ENCODE results near the gene MRPL53. TPM values are rescaled to one million over a fixed set of nuclear protein-coding genes. Genes with fewer than 3 reads are reported as not detected.
A peak's percentile ranks its signal among the peaks of the same experiment; 100 is the strongest.

Gene MRPL53
- total and polyA plus RNA-seq, 2 of the 13 experiments (the other 11 are each of a cell fraction or from before 2014, with no cell fraction given): 34.3 to 51.9 TPM

DNA sequence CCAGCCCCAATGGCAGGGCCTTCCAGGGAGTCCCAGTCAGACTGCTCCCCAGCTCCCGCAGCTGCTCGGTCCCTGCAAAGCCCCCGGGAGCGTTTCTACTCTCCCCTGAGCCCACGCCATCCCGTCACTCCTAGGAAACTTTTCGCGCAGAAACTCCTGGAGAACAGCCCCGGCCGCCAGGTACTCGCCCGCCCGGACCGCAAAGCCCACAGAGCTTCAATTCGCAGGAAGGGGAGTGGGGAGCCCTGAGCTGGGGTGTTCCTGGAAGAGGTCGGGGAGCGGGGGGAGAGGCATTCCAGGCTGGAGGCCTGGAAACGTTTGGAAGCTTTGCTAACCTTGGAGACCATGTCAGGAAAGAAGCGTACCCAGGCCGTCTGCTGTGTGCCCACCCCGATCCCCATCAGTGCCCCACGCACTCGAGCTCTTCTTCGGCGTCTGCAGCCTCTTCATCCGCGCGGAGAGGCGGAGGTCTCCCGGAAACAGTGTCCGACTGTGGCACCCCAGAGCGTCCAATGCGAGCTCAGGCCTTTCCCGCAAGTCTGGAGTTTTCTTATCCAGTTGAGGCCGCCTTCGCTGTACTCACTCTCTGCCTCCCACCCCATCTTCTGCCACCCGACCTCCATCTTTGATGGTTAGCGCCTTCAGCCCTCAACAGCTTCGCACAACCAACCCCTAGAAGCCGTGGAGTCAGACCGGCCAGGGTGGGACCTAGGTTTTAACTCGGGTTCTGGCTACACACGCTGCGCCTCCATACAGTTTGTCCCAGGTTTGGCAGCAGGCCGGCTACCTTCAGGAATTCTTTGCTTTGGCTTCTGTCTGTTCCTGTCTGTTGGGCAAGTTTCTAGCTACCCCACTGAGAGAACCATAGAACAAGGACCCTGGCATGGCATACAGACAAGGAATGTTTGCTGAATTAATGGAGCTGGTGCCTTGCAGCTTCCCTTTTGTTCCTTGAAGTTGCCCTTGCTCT is 31.3 kb upstream of the MRPL53 start (continued):
- TF ChIP-seq TRAFD1 (CRISPR knock-in tag; IDR thresholded peaks at IDR 0.05; ENCODE audit: borderline replicate concordance) (no peak), IKZF5 (CRISPR knock-in tag; IDR thresholded peaks at IDR 0.05) (no peak), NR2F2 (IDR thresholded peaks at IDR 0.05; ENCODE audit: borderline replicate concordance, low read depth) (no peak), ZNF143 (CRISPR knock-in tag; IDR thresholded peaks at IDR 0.05) (no peak), ZFX (CRISPR knock-in tag; IDR thresholded peaks at IDR 0.05; ENCODE audit: low read depth) (0 out of 2 replicates have a peak, but pooled peaks have one; percentile 18), GATA4 (IDR thresholded peaks at IDR 0.05; ENCODE audit: borderline replicate concordance, low read depth) (peak; percentile 17; the same call in 1 of the 2 replicates), ZNF878 (CRISPR knock-in tag; IDR thresholded peaks at IDR 0.05) (no peak), KAT7 (CRISPR knock-in tag; IDR thresholded peaks at IDR 0.05; ENCODE audit: borderline replicate concordance) (no peak), ZNF782 (CRISPR knock-in tag; IDR thresholded peaks at IDR 0.05; ENCODE audit: borderline replicate concordance) (no peak), MTA1 (CRISPR knock-in tag; IDR thresholded peaks at IDR 0.05; ENCODE audit: borderline replicate concordance) (no peak), HDAC6 (IDR thresholded peaks at IDR 0.05; ENCODE audit: low read depth, low read length) (no peak), NFKB2 (CRISPR knock-in tag; IDR thresholded peaks at IDR 0.05; ENCODE audit: borderline replicate concordance) (peak; percentile 59; the same call in 1 of the 2 replicates), TMF1 (CRISPR knock-in tag; IDR thresholded peaks at IDR 0.05; ENCODE audit: low read depth) (no peak), CENPX (CRISPR knock-in tag; IDR thresholded peaks at IDR 0.05) (no peak), EP300 (IDR thresholded peaks at IDR 0.05; ENCODE audit: low read depth in 2 of 2, low read length in 2 of 2) (no peak), EP300 (CRISPR knock-in tag; IDR thresholded peaks at IDR 0.05; ENCODE audit: borderline replicate concordance) (no peak), THYN1 (CRISPR knock-in tag; IDR thresholded peaks at IDR 0.05; ENCODE audit: borderline replicate concordance, low read depth) (no peak), ZNF33B (CRISPR knock-in tag; IDR thresholded peaks at IDR 0.05) (no peak)
- TF ChIP-seq, protein P1, sequence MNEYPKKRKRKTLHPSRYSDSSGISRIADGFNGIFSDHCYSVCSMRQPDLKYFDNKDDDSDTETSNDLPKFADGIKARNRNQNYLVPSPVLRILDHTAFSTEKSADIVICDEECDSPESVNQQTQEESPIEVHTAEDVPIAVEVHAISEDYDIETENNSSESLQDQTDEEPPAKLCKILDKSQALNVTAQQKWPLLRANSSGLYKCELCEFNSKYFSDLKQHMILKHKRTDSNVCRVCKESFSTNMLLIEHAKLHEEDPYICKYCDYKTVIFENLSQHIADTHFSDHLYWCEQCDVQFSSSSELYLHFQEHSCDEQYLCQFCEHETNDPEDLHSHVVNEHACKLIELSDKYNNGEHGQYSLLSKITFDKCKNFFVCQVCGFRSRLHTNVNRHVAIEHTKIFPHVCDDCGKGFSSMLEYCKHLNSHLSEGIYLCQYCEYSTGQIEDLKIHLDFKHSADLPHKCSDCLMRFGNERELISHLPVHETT (CRISPR knock-in tag; conservative IDR thresholded peaks at IDR 0.05): no peak
- TF ChIP-seq, protein P2, sequence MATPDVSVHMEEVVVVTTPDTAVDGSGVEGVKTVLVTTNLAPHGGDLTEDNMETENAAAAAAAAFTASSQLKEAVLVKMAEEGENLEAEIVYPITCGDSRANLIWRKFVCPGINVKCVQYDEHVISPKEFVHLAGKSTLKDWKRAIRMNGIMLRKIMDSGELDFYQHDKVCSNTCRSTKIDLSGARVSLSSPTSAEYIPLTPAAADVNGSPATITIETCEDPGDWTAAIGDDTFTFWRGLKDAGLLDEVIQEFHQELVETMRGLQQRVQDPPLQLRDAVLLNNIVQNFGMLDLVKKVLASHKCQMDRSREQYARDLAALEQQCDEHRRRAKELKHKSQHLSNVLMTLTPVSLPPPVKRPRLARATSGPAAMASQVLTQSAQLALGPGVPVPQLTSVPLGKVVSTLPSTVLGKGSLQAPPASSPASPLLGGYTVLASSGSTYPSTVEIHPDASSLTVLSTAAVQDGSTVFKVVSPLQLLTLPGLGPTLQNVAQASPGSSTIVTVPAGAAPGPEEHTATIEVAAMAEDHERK (CRISPR knock-in tag; IDR thresholded peaks at IDR 0.05; ENCODE audit: low read depth): no peak
- TF ChIP-seq, protein P3, sequence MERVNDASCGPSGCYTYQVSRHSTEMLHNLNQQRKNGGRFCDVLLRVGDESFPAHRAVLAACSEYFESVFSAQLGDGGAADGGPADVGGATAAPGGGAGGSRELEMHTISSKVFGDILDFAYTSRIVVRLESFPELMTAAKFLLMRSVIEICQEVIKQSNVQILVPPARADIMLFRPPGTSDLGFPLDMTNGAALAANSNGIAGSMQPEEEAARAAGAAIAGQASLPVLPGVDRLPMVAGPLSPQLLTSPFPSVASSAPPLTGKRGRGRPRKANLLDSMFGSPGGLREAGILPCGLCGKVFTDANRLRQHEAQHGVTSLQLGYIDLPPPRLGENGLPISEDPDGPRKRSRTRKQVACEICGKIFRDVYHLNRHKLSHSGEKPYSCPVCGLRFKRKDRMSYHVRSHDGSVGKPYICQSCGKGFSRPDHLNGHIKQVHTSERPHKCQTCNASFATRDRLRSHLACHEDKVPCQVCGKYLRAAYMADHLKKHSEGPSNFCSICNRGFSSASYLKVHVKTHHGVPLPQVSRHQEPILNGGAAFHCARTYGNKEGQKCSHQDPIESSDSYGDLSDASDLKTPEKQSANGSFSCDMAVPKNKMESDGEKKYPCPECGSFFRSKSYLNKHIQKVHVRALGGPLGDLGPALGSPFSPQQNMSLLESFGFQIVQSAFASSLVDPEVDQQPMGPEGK (CRISPR knock-in tag; IDR thresholded peaks at IDR 0.05): 0 out of 2 replicates have a peak, but pooled peaks have one; percentile 17

Data from HepG2 (cell line).